Sigmoid colon (tissue), 7 donors: ENCODE measurements around the gene POLN. TPM values are rescaled to one million over a fixed set of nuclear protein-coding genes. Genes with fewer than 3 reads are reported as not detected.

Experiments
- DNase-seq: peaks from one replicate; pipeline ENCODE4 v3.0.0-alpha.2; 2019
- H3K27ac ChIP-seq, 4 donors: fragments of 200-600 bp; sonication (generic); one replicate each; pipeline ENCODE4 v1.5.1; 2016 to 2019; ENCODE audit warnings: mild to moderate bottlenecking in 1 of 4
- H3K27me3 ChIP-seq, 3 donors: fragments of 200-600 bp; sonication (generic); one replicate each; pipeline ENCODE4 v1.5.1; 2019; ENCODE audit warnings: mild to moderate bottlenecking in 1 of 3
- H3K36me3 ChIP-seq, 4 donors: fragments of 200-600 bp; sonication (generic); one replicate each; pipeline ENCODE4 v1.5.1; 2016 to 2019
- H3K4me1 ChIP-seq, 4 donors: fragments of 200-600 bp; sonication (generic); one replicate each; pipeline ENCODE4 v1.5.1; 2017 to 2019
- H3K4me3 ChIP-seq, 4 donors: fragments of 200-600 bp; sonication (generic); one replicate each; pipeline ENCODE4 v1.5.1; 2017 to 2019; ENCODE audit warnings: mild to moderate bottlenecking in 2 of 4, moderate library complexity in 1 of 4
- H3K9me3 ChIP-seq, 4 donors: fragments of 200-600 bp in 3 of 4; sonication (generic) in 3 of 4; one replicate each; pipeline versions ENCODE4 v1.5.1 to v1.6.1; 2013 to 2019
- CTCF ChIP-seq, 4 experiments: fragments of 450-650 bp in 3 of 4; fragments of 200-600 bp in 1 of 4; IDR thresholded peaks; one replicate each; pipeline ENCODE4 v1.5.1; 2016 to 2019; ENCODE audit warnings: antibody characterized with exemption in 4 of 4, mild to moderate bottlenecking in 3 of 4, moderate library complexity in 2 of 4
- EP300 ChIP-seq, 4 donors: sonication (generic); formaldehyde crosslinking; IDR thresholded peaks; one replicate each; pipeline ENCODE4 v1.6.1; 2017; ENCODE audit warnings: antibody characterized with exemption in 4 of 4
- POLR2A ChIP-seq, 2 donors: fragments of 450-650 bp; IDR thresholded peaks; one replicate each; pipeline ENCODE4 v1.6.1; 2016; ENCODE audit warnings: antibody characterized with exemption in 2 of 2, mild to moderate bottlenecking in 2 of 2, moderate library complexity in 2 of 2
- POLR2AphosphoS5 ChIP-seq, 4 donors: sonication (generic); formaldehyde crosslinking; IDR thresholded peaks; one replicate each; pipeline ENCODE4 v1.6.1; 2017; ENCODE audit warnings: antibody characterized with exemption in 4 of 4
- WGBS, 2 donors: extraction: QIAGEN DNeasy Blood & Tissue Kit; methylation state at CpG; one replicate each; pipeline ENCODE4 v1.1.7; 2013; 5-methylcytosine and 5-hydroxymethylcytosine counted together
- intact Hi-C: fragments of 100-400 bp; cut with DNase I; formaldehyde crosslinking; loops from one replicate; pipeline ENCODE4 v1.15.1; 2023
- polyA plus RNA-seq, 3 donors: library from polyadenylated mRNA; stranded (reverse); fragments of 200-250 nt; gene quantifications; one replicate each; pipeline ENCODE4 v1.2.3, GENCODE V29; 2013
- total RNA-seq, 4 donors: library from RNA; depleted of rRNA; stranded (reverse); fragments of >200 nt; gene quantifications; one replicate each; pipeline ENCODE4 v1.1.0, GENCODE V29; 2016
- donor health status: healthy with polysubstance abuse.
- donor health status: Bipolar disorder and iron deficiency.
- donor health status: healthy.

The POLN gene
- total and polyA plus RNA-seq, 7 donors: 0.60 to 9.4 (median 2.0) TPM; not detected in 1

DNA sequence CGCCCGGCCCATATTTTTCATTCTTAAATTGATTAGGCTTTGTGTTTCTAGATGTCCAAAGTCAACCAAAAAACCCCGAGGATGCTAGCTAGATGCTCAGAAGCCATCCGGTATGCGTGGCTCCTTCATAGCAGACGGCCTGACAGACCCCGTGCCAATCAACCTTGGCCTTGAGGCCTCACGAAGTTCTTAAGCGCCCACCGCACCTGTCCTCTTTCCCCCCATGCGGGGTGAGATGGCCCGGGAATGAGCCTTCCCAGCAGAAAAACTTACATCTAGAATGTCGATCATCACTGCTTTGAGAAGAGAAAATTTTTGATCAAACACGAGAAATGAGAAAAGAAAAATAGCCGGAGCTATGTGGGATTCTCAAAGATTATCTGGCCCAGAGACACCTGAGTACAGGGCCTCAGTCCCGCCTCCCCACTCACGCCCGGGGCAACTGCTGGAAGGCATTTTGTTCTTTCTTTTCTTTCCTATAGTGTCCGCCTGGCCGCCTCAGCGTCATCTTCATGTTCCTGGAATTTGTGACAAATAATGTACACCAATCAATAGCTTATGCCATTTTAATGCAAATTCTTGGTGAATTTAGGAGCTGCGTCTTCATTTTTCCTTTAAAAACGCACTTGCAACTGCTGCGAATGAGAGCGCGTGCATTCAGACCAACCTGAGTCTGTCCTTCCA lies 184.4 kb downstream of the POLN start:
- TF ChIP-seq CTCF (IDR thresholded peaks at IDR 0.05): no peak
- TF ChIP-seq EP300 (IDR thresholded peaks at IDR 0.05): no peak
- no peak for TF ChIP-seq POLR2AphosphoS5 (IDR thresholded peaks at IDR 0.05)
- TF ChIP-seq POLR2A (IDR thresholded peaks at IDR 0.05): no peak
- DNase-seq: no peak
- Histone ChIP-seq H3K4me3 (no peak overlapping the region), H3K27ac (no peak overlapping the region), H3K9me3 (no peaks in the 10 kb centered on the region), H3K36me3 (no peaks in the 10 kb centered on the region), H3K4me1 (peaks cover 0 to 21% (median 16%) of the 10 kb centered on the region in 4 donors), H3K27me3 (peaks cover 32 to 88% (median 69%) of the 10 kb centered on the region in 3 donors)
- 69 to 76% methylated on average over 26 of the region's 26 CpGs for WGBS, 2 donors
- intact Hi-C loops: no loop called here

GRCh38 chr4:2054217-2054616 lies 187.7 kb downstream of the POLN start:
- Histone ChIP-seq H3K9me3 (no peaks in the 10 kb centered on the region), H3K36me3 (no peaks in the 10 kb centered on the region), H3K27ac (no peak overlapping the region), H3K4me3 (no peak overlapping the region), H3K4me1 (peaks cover 0 to 8% (median 8%) of the 10 kb centered on the region in 4 donors), H3K27me3 (peaks cover 14 to 82% (median 43%) of the 10 kb centered on the region in 3 donors)
- DNase-seq: no peak
- TF ChIP-seq POLR2AphosphoS5 (IDR thresholded peaks at IDR 0.05) (no peak), POLR2A (IDR thresholded peaks at IDR 0.05) (no peak), CTCF (IDR thresholded peaks at IDR 0.05) (no peak), EP300 (IDR thresholded peaks at IDR 0.05) (no peak)
- intact Hi-C loops: no loop called here
- 62 to 69% methylated on average over 6 of the region's 6 CpGs for WGBS, 2 donors

DNA sequence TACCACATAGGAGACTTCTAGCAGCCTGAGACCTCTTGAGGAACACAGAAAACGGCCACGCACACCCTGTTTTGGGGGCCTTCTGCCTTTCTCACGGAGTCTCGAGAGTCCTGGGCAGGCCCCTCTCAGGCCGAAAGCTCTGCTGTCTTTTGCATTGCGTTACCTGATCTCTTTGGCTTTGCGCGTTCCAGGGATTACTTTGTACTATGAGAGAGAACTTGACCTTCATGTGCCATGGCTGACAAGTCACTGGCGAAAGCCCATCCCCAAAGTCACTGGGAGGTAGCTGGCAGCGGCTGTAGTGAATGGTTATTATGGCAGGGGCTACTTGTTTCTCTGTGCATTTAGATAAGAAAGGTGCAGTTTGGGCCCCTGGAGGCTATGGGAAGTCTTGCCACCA lies 190.8 kb downstream of the POLN start:
- no peak for DNase-seq
- no peak for TF ChIP-seq EP300 (IDR thresholded peaks at IDR 0.05)
- TF ChIP-seq POLR2A (IDR thresholded peaks at IDR 0.05): no peak
- H3K36me3 ChIP-seq: no peaks in the 10 kb centered on the region
- WGBS, 2 donors: 75 to 86% methylated on average over 10 of the region's 10 CpGs
- peaks cover 6 to 83% (median 27%) of the 10 kb centered on the region in 3 donors for H3K27me3 ChIP-seq
- H3K4me1 ChIP-seq: no peaks in the 10 kb centered on the region
- intact Hi-C loops: no loop called here
- H3K9me3 ChIP-seq: no peaks in the 10 kb centered on the region
- H3K27ac ChIP-seq: no peak overlapping the region
- no peak overlapping the region for H3K4me3 ChIP-seq

GRCh38 chr4:2049811-2050210 lies 192.1 kb downstream of the POLN start:
- Histone ChIP-seq H3K36me3 (no peaks in the 10 kb centered on the region), H3K4me3 (no peak overlapping the region), H3K27ac (no peak overlapping the region), H3K27me3 (peaks cover 6 to 77% (median 22%) of the 10 kb centered on the region in 3 donors), H3K9me3 (no peaks in the 10 kb centered on the region), H3K4me1 (no peaks in the 10 kb centered on the region)
- intact Hi-C loops: no loop called here
- WGBS, 2 donors: 86 to 88% methylated on average over 7 of the region's 7 CpGs
- no peak for TF ChIP-seq CTCF (IDR thresholded peaks at IDR 0.05)
- no peak for TF ChIP-seq POLR2A (IDR thresholded peaks at IDR 0.05)
- no peak for TF ChIP-seq POLR2AphosphoS5 (IDR thresholded peaks at IDR 0.05)
- no peak for TF ChIP-seq EP300 (IDR thresholded peaks at IDR 0.05)
- DNase-seq: no peak

- intact Hi-C loops: no loop called here
- DNase-seq: no peak
- WGBS, 2 donors: 89 to 92% methylated on average over 7 of the region's 7 CpGs
- H3K36me3 ChIP-seq: no peaks in the 10 kb centered on the region
- H3K9me3 ChIP-seq: no peaks in the 10 kb centered on the region
- H3K4me3 ChIP-seq: no peak overlapping the region
- TF ChIP-seq POLR2A (IDR thresholded peaks at IDR 0.05): no peak
- TF ChIP-seq CTCF (IDR thresholded peaks at IDR 0.05): no peak
- TF ChIP-seq EP300 (IDR thresholded peaks at IDR 0.05): no peak
- no peak for TF ChIP-seq POLR2AphosphoS5 (IDR thresholded peaks at IDR 0.05)
- peaks cover 6 to 73% (median 18%) of the 10 kb centered on the region in 3 donors for H3K27me3 ChIP-seq
- no peak overlapping the region for H3K27ac ChIP-seq
- H3K4me1 ChIP-seq: no peaks in the 10 kb centered on the region
Observed at GRCh38 chr4:2049381-2049780, 192.5 kb downstream of the POLN start.
